Measurements from ENCODE around the gene UQCRHL.

The UQCRHL gene

DNA sequence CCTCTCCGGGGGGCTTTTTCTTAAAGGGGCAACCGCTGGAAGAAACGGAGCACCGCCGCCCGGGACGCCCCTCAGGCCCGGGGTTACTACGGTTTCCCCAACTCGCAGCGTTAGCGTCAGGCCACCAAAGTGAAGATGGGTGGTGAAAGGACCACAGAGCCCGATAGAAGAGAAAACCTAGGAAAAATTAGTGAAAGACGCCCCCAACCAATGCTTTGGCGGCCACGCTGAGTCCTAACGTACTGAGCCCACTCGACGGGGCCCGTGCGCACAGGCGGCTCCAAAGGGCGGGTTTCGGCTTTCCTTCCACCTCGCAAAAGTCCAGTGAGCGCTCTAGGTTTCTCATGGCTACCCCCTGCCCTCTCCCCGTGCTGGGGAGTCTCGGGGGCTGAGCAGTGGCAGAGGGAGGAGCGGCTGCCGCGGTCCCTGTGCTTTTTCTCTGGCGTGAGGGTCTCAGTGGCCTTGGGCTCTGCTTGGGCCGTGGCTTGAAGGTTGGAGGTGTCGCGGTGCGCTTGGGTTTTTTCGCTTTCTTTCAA lies 27.8 kb upstream of the UQCRHL start:
- H3K4me1 ChIP-seq (ENCODE audit: control insufficient read depth in 2 of 2, insufficient read depth in 1 of 2, low read depth in 1 of 2, low read length in 2 of 2), result peaks cover 3 to 6% of the 10 kb centered on the region in 2 donors
- no peaks in the 10 kb centered on the region for H3K27me3 ChIP-seq (ENCODE audit: control insufficient read depth in 3 of 3, insufficient read depth in 3 of 3, low read depth in 1 of 3, low read length in 3 of 3)
- no CpG with 5 or more reads among the region's 37 CpGs for WGBS, 2 donors (ENCODE audit: extremely low coverage in 2 of 2, insufficient read length in 2 of 2, insufficient replicate concordance in 1 of 2)
- no peak overlapping the region for H2BK12ac ChIP-seq (ENCODE audit: low read length)
- H4K8ac ChIP-seq (ENCODE audit: low read depth, low read length), result peak overlapping the region; percentile 53
- H3K79me1 ChIP-seq (ENCODE audit: low read depth, low read length), result peaks cover 3% of the 10 kb centered on the region
- peak overlapping the region; percentile 78 for H3K9ac ChIP-seq (ENCODE audit: low read depth, low read length, poor library complexity)
- H4K91ac ChIP-seq (ENCODE audit: low read depth, low read length, poor library complexity), result peak overlapping the region; percentile 98
- peak overlapping the region; percentile 63 to 80 for H3K4me3 ChIP-seq (ENCODE audit: low read length in 2 of 2)
- H2AFZ ChIP-seq (ENCODE audit: low read length), result peak overlapping the region; percentile 81
- peak overlapping the region; percentile 34 for H2BK15ac ChIP-seq (ENCODE audit: low read length)
- H3K4me2 ChIP-seq (ENCODE audit: insufficient read depth, low read length, poor library complexity, severe bottlenecking), result peak overlapping the region; percentile 79
- peak overlapping the region; percentile 92 for H2AK5ac ChIP-seq (ENCODE audit: low read depth, low read length)
- H3K9me3 ChIP-seq (replicated peaks in 1 of 2; ENCODE audit: control insufficient read depth in 2 of 2, insufficient read depth in 1 of 2, low read depth in 1 of 2, low read length in 2 of 2), result peaks cover 3 to 5% of the 10 kb centered on the region in 2 donors
- peak overlapping the region; percentile 99 for H2BK120ac ChIP-seq (ENCODE audit: low read depth, low read length)
- peak overlapping the region; percentile 99 for H3K27ac ChIP-seq (replicated peaks; ENCODE audit: low read length)
- peaks cover 0 to 2% of the 10 kb centered on the region in 2 donors for H3K36me3 ChIP-seq (replicated peaks in 1 of 2; ENCODE audit: control insufficient read depth in 2 of 2, insufficient read depth in 2 of 2, low read length in 2 of 2)
- H3K4ac ChIP-seq (ENCODE audit: low read length), result peak overlapping the region; percentile 28
- H3K23ac ChIP-seq (ENCODE audit: low read depth, low read length, poor library complexity), result peak overlapping the region; percentile 97
- peak overlapping the region; percentile 100 for H3K18ac ChIP-seq (ENCODE audit: low read length)
- H2BK5ac ChIP-seq (ENCODE audit: low read length), result peak overlapping the region; percentile 95
- no peak for DNase-seq (ENCODE audit: low spot score)
- H3K14ac ChIP-seq (ENCODE audit: low read length), result peak overlapping the region; percentile 60

DNA sequence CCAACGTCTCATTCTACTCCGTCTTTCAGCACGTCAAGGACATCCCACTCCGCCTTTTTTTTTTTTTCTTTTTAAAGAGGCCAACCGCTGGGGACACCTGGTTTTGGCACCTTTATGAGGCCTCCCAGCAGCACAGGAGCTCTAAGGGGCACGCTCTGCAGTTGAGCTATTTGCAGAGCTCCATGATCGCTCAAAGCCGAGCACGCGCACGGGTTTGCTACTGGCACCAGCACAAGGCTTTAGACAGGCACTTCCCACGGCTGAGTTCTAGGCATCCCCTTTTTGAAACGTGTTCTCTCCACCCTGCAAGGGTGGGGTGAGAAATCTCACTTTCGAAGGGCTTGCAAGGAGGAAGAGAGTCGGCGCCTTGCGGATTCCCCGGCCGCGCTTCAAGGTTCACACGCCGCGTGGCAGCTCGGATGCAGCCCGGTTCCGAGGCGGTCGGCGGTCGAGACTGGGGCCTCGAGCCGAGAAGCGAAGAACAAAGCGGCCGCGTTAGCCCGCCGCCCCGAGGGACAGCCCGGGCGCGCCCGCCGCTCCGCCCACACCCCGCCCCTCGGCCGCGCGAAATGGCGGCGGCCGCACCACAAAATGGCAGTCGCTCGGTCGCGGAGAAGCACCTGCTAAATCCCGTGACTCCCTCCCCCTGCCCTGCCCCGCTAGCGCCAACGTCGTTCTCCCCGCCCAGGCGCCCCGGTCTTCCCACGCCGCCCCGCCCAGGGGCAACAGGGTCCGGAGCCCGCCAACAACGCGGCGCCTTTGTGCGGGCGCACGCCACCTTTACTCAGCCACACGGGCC lies 27.2 kb upstream of the UQCRHL start:
- peak overlapping the region; percentile 98 for H4K91ac ChIP-seq (ENCODE audit: low read depth, low read length, poor library complexity)
- peak overlapping the region; percentile 85 for H3K4me2 ChIP-seq (ENCODE audit: insufficient read depth, low read length, poor library complexity, severe bottlenecking)
- peak overlapping the region; percentile 99 for H3K27ac ChIP-seq (replicated peaks; ENCODE audit: low read length)
- H3K4me1 ChIP-seq (ENCODE audit: control insufficient read depth in 2 of 2, insufficient read depth in 1 of 2, low read depth in 1 of 2, low read length in 2 of 2), result peaks cover 3 to 6% of the 10 kb centered on the region in 2 donors
- peak overlapping the region; percentile 97 for H3K23ac ChIP-seq (ENCODE audit: low read depth, low read length, poor library complexity)
- H3K9ac ChIP-seq (ENCODE audit: low read depth, low read length, poor library complexity), result peak overlapping the region; percentile 92
- WGBS, 2 donors (ENCODE audit: extremely low coverage in 2 of 2, insufficient read length in 2 of 2, insufficient replicate concordance in 1 of 2), result no CpG with 5 or more reads among the region's 77 CpGs
- peak overlapping the region; percentile 81 for H2AFZ ChIP-seq (ENCODE audit: low read length)
- DNase-seq (ENCODE audit: low spot score), result peak; percentile 89
- H2BK5ac ChIP-seq (ENCODE audit: low read length), result peak overlapping the region; percentile 95
- no peak overlapping the region for H4K8ac ChIP-seq (ENCODE audit: low read depth, low read length)
- peak overlapping the region; percentile 92 for H2AK5ac ChIP-seq (ENCODE audit: low read depth, low read length)
- peaks cover 3 to 5% of the 10 kb centered on the region in 2 donors for H3K9me3 ChIP-seq (replicated peaks in 1 of 2; ENCODE audit: control insufficient read depth in 2 of 2, insufficient read depth in 1 of 2, low read depth in 1 of 2, low read length in 2 of 2)
- peaks cover 0 to 2% of the 10 kb centered on the region in 2 donors for H3K36me3 ChIP-seq (replicated peaks in 1 of 2; ENCODE audit: control insufficient read depth in 2 of 2, insufficient read depth in 2 of 2, low read length in 2 of 2)
- H3K79me1 ChIP-seq (ENCODE audit: low read depth, low read length), result peaks cover 3% of the 10 kb centered on the region
- peak overlapping the region; percentile 99 for H2BK120ac ChIP-seq (ENCODE audit: low read depth, low read length)
- peak overlapping the region; percentile 85 for H3K4ac ChIP-seq (ENCODE audit: low read length)
- H2BK15ac ChIP-seq (ENCODE audit: low read length), result peak overlapping the region; percentile 34
- peak overlapping the region; percentile 100 for H3K18ac ChIP-seq (ENCODE audit: low read length)
- no peaks in the 10 kb centered on the region for H3K27me3 ChIP-seq (ENCODE audit: control insufficient read depth in 3 of 3, insufficient read depth in 3 of 3, low read depth in 1 of 3, low read length in 3 of 3)
- H3K4me3 ChIP-seq (ENCODE audit: low read length in 2 of 2), result peak overlapping the region; percentile 63 to 83
- no peak overlapping the region for H2BK12ac ChIP-seq (ENCODE audit: low read length)
- peak overlapping the region; percentile 49 for H3K14ac ChIP-seq (ENCODE audit: low read length)

DNA sequence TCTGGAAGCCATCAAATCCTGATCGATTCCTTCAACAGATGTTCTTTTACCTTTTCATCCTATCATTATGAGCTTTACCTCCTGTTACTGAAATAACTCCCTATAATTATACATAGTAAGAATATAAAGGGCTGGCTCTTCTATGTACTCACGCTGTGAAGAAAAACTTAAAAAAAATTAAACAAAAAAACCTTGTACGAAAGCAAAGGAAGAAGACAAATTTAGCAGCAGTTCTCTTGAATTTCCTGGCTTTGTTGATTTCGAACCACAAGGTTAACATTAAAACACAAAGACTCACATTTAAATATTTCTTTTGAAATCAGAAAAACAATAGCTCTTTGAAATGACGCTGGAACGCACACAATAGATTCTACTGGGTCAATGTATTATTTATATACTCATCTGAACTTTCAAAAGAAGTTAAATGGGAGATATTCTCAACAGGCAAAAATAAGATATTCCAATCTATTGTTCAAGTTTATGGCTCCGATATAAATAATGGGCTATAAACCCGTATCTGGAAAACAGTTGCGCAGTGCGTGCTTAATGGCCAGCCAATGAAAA lies 26.5 kb upstream of the UQCRHL start:
- no peak overlapping the region for H3K18ac ChIP-seq (ENCODE audit: low read length)
- H2BK12ac ChIP-seq (ENCODE audit: low read length), result no peak overlapping the region
- DNase-seq (ENCODE audit: low spot score), result no peak
- H3K27ac ChIP-seq (replicated peaks; ENCODE audit: low read length), result peak overlapping the region; percentile 99
- no peak overlapping the region for H3K9ac ChIP-seq (ENCODE audit: low read depth, low read length, poor library complexity)
- no peak overlapping the region for H2BK5ac ChIP-seq (ENCODE audit: low read length)
- peak overlapping the region; percentile 85 for H3K4me2 ChIP-seq (ENCODE audit: insufficient read depth, low read length, poor library complexity, severe bottlenecking)
- no peak overlapping the region for H2AK5ac ChIP-seq (ENCODE audit: low read depth, low read length)
- H3K27me3 ChIP-seq (ENCODE audit: control insufficient read depth in 3 of 3, insufficient read depth in 3 of 3, low read depth in 1 of 3, low read length in 3 of 3), result no peaks in the 10 kb centered on the region
- peaks cover 3 to 5% of the 10 kb centered on the region in 2 donors for H3K9me3 ChIP-seq (replicated peaks in 1 of 2; ENCODE audit: control insufficient read depth in 2 of 2, insufficient read depth in 1 of 2, low read depth in 1 of 2, low read length in 2 of 2)
- H2BK120ac ChIP-seq (ENCODE audit: low read depth, low read length), result no peak overlapping the region
- H3K4me3 ChIP-seq (ENCODE audit: low read length in 2 of 2), result peak overlapping the region; percentile 63 to 83
- H3K4ac ChIP-seq (ENCODE audit: low read length), result no peak overlapping the region
- peaks cover 3 to 6% of the 10 kb centered on the region in 2 donors for H3K4me1 ChIP-seq (ENCODE audit: control insufficient read depth in 2 of 2, insufficient read depth in 1 of 2, low read depth in 1 of 2, low read length in 2 of 2)
- peak overlapping the region; percentile 81 for H2AFZ ChIP-seq (ENCODE audit: low read length)
- no peak overlapping the region for H3K23ac ChIP-seq (ENCODE audit: low read depth, low read length, poor library complexity)
- no CpG with 5 or more reads among the region's 10 CpGs for WGBS, 2 donors (ENCODE audit: extremely low coverage in 2 of 2, insufficient read length in 2 of 2, insufficient replicate concordance in 1 of 2)
- no peak overlapping the region for H3K14ac ChIP-seq (ENCODE audit: low read length)
- H3K36me3 ChIP-seq (replicated peaks in 1 of 2; ENCODE audit: control insufficient read depth in 2 of 2, insufficient read depth in 2 of 2, low read length in 2 of 2), result peaks cover 0 to 2% of the 10 kb centered on the region in 2 donors
- H2BK15ac ChIP-seq (ENCODE audit: low read length), result no peak overlapping the region
- no peak overlapping the region for H4K91ac ChIP-seq (ENCODE audit: low read depth, low read length, poor library complexity)
- H4K8ac ChIP-seq (ENCODE audit: low read depth, low read length), result no peak overlapping the region
- peaks cover 3% of the 10 kb centered on the region for H3K79me1 ChIP-seq (ENCODE audit: low read depth, low read length)

All from neuronal stem cell (in vitro differentiated cells).